Endothelial cell of umbilical vein (primary cell): ENCODE measurements around the gene DNAH1. TPM values are rescaled to one million over a fixed set of nuclear protein-coding genes. Genes with fewer than 3 reads are reported as not detected.

Experiments
- BruUV-seq: library from RNA; stranded (reverse); fragments of 400-500 nt; replicated peaks from 2 replicates; lab custom pipeline; 2021; lab: Mats Ljungman, UMichigan
- CTCF ChIA-PET: fragments of 300-600, 350-600 bp; sonication (Branson Sonifier 250); formaldehyde crosslinking; loops from one replicate; lab custom pipeline; 2021; ENCODE audit warnings: antibody characterized with exemption, inconsistent platforms; lab: Charles Lee
- POLR2A ChIA-PET: fragments of 300-600, 350-600 bp; sonication (Branson Sonifier 250); formaldehyde crosslinking; loops from one replicate; lab custom pipeline; 2021; ENCODE audit warnings: antibody characterized with exemption, inconsistent platforms; lab: Charles Lee
- DNase-seq: peaks from one replicate; pipeline ENCODE4 v3.0.0-alpha.2; 2011; ENCODE audit warnings: low read depth, low spot score
- FAIRE-seq: peaks from 2 replicates; lab custom pipeline; 2011; peaks lifted over from hg19 to GRCh38; lab: Jason Lieb, UNC
- H2AFZ ChIP-seq: 2 replicates; pipeline ENCODE4 v1.6.0; 2012; ENCODE audit warnings: low read depth, low read length, control low read depth, inconsistent platforms
- H3K27ac ChIP-seq: 2 replicates; pipeline ENCODE4 v1.5.1; 2011; ENCODE audit warnings: low read depth, mild to moderate bottlenecking, control low read depth, low read length, moderate library complexity; ENCODE audit not compliant: insufficient read depth
- H3K27me3 ChIP-seq, 2 experiments: 2 replicates each; pipeline versions ENCODE4 v1.6.0 to v1.6.1; 2011; ENCODE audit warnings: low read length in 2 of 2, mixed read lengths in 1 of 2; ENCODE audit not compliant: control insufficient read depth in 2 of 2, insufficient read depth in 2 of 2
- H3K36me3 ChIP-seq, 2 experiments: 2 replicates in 1 of 2; 3 replicates in 1 of 2; pipeline ENCODE4 v1.5.1; 2011; ENCODE audit warnings: low read length in 2 of 2, mild to moderate bottlenecking in 1 of 2, moderate library complexity in 1 of 2; ENCODE audit not compliant: control insufficient read depth in 2 of 2, insufficient read depth in 2 of 2; ENCODE audit errors: extremely low read depth in 1 of 2
- H3K4me1 ChIP-seq: 3 replicates; pipeline ENCODE4 v1.5.1; 2011; ENCODE audit warnings: mild to moderate bottlenecking, low read length; ENCODE audit not compliant: control insufficient read depth, insufficient read depth; ENCODE audit errors: extremely low read depth
- H3K4me2 ChIP-seq: 2 replicates; pipeline ENCODE4 v1.6.1; 2011; ENCODE audit warnings: low read length, control low read depth, mixed read lengths; ENCODE audit not compliant: insufficient read depth
- H3K4me3 ChIP-seq, 3 experiments: fragments of 200-600 bp in 1 of 3; sonication (generic), shearing (Covaris generic) in 1 of 3; replicated peaks in 1 of 3; 2 replicates each; pipeline ENCODE4 v1.5.1; 2011 to 2016; ENCODE audit warnings: control low read depth in 3 of 3, low read length in 3 of 3, mild to moderate bottlenecking in 2 of 3, inconsistent platforms in 1 of 3, low read depth in 1 of 3, moderate library complexity in 1 of 3; ENCODE audit not compliant: insufficient read depth in 1 of 3
- H3K79me2 ChIP-seq: 2 replicates; pipeline ENCODE4 v1.6.0; 2012; ENCODE audit warnings: low read length, inconsistent platforms; ENCODE audit not compliant: control insufficient read depth, insufficient read depth
- H3K9ac ChIP-seq: replicated peaks from 2 replicates; pipeline ENCODE3; 2011; ENCODE audit warnings: low read length, control low read depth; ENCODE audit not compliant: insufficient read depth; ENCODE audit errors: extremely low read depth
- H3K9me1 ChIP-seq: replicated peaks from 3 replicates; pipeline ENCODE4 v1.6.0; 2011; ENCODE audit warnings: mild to moderate bottlenecking, low read length; ENCODE audit not compliant: control insufficient read depth, insufficient read depth; ENCODE audit errors: extremely low read depth
- H3K9me3 ChIP-seq: replicated peaks from 2 replicates; pipeline ENCODE4 v1.5.1; 2012; ENCODE audit warnings: low read length, inconsistent platforms; ENCODE audit not compliant: control insufficient read depth, insufficient read depth
- H4K20me1 ChIP-seq: replicated peaks from 2 replicates; pipeline ENCODE3; 2011; ENCODE audit warnings: mild to moderate bottlenecking, low read length; ENCODE audit not compliant: control insufficient read depth, insufficient read depth; ENCODE audit errors: extremely low read depth
- EZH2 ChIP-seq: IDR thresholded peaks from 2 replicates; pipeline ENCODE4 v1.6.1; 2012; ENCODE audit warnings: borderline replicate concordance, low read depth, mild to moderate bottlenecking, moderate library complexity, low read length, inconsistent platforms; ENCODE audit not compliant: severe bottlenecking
- FOS ChIP-seq: IDR thresholded peaks from 2 replicates; pipeline ENCODE4 v1.6.1; 2011; ENCODE audit warnings: mild to moderate bottlenecking, low read length, moderate library complexity, borderline replicate concordance; ENCODE audit not compliant: insufficient read depth
- GATA2 ChIP-seq: IDR thresholded peaks from 2 replicates; pipeline ENCODE4 v1.7.0; 2011; ENCODE audit warnings: low read depth, mild to moderate bottlenecking, moderate library complexity, mixed read lengths, low read length; ENCODE audit not compliant: insufficient read length, insufficient read depth
- JUN ChIP-seq: IDR thresholded peaks from 2 replicates; pipeline ENCODE4 v1.6.1; 2011; ENCODE audit warnings: borderline replicate concordance, low read depth; ENCODE audit not compliant: insufficient read length, insufficient read depth
- MYC ChIP-seq: IDR thresholded peaks from one replicate; pipeline ENCODE4 v1.6.1; 2011; ENCODE audit warnings: mild to moderate bottlenecking, low read depth, low read length
- POLR2A ChIP-seq: IDR thresholded peaks from 2 replicates; pipeline ENCODE4 v1.6.1; 2012; ENCODE audit warnings: low read depth, mild to moderate bottlenecking, control low read depth, low read length
- POLR2AphosphoS5 ChIP-seq: IDR thresholded peaks from 2 replicates; pipeline ENCODE4 v1.6.1; 2012; ENCODE audit warnings: low read depth, mild to moderate bottlenecking, control low read depth, low read length, moderate library complexity; ENCODE audit not compliant: insufficient read depth
- dilution Hi-C: fragments of 300-500 bp; cut with MboI; formaldehyde crosslinking; loops from one replicate; pipeline ENCODE4 v1.15.0; 2019; ENCODE audit warnings: low sequenced_read_pairs; ENCODE audit not compliant: extremely low pct_ligation_motif_present
- intact Hi-C: fragments of 100-400 bp; cut with micrococcal nuclease; formaldehyde crosslinking; loops from one replicate; pipeline ENCODE4 v1.10.0; 2022
- polyA plus RNA-seq, 4 experiments: library from polyadenylated mRNA; depleted of rRNA in 3 of 4; stranded (reverse) in 3 of 4; unstranded in 1 of 4; fragments of >200 nt; gene quantifications; 2 replicates each; pipeline versions ENCODE4 v1.2.1 to v1.2.3, GENCODE V29; 2011 to 2012; ENCODE audit warnings: missing spikeins in 1 of 4
- total RNA-seq: library from RNA; stranded (reverse); gene quantifications from 2 replicates; pipeline ENCODE4 v1.2.3, GENCODE V29; 2021
- TF ChIP-seq, protein P1 (sequence below), 2 donors: IDR thresholded peaks; 1 replicate in 1 of 2; 2 replicates in 1 of 2; pipeline ENCODE4 v1.5.1; 2011; ENCODE audit warnings: low read length in 2 of 2, mild to moderate bottlenecking in 2 of 2, moderate library complexity in 2 of 2, control low read depth in 1 of 2, inconsistent platforms in 1 of 2, low read depth in 1 of 2; ENCODE audit not compliant: insufficient read depth in 1 of 2; ENCODE audit errors: extremely low read depth in 1 of 2
- TF ChIP-seq, protein P2 (sequence below): IDR thresholded peaks from 2 replicates; pipeline ENCODE4 v1.6.1; 2011; ENCODE audit not compliant: insufficient read depth, insufficient read length

Gene DNAH1
- total and polyA plus RNA-seq, 2 donors (not counting 3 experiments of a cell fraction or from before 2014, with no cell fraction given): 5.8 to 6.0 TPM

DNA sequence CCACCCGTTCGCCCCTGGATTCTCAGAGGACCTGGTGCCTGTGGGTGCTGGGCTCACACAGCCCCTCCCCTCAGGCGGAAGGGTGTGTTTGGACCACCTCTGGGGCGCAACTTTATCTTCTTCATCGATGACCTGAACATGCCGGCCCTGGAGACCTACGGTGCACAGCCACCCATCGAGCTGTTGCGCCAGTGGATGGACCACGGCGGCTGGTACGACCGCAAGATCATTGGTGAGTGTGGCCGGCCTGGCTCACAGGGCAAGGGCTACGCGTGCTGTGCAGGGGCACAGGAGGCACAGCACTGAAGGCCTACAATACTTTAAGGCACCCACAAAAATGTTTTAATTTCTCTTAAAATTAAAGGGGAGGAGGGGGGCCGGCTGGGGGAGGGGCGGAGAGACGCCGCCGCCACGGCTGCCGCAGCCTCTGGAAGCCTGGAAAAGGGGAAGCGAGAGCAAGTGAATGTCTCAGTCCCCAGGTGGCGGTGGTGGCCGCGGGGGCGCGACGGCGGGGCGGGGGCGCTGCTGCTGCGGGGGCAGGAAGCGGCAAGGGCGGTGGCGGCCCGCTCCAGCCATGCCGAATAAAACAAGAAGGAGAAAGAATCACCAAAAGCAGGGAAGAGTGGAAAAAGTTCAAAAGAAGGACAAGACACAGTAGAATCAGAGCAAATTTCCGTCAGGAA, 56.8 kb downstream of the DNAH1 start:
- H3K36me3 ChIP-seq: no peaks in the 10 kb centered on the region
- BruUV-seq: no TSS peak
- H3K27me3 ChIP-seq: peaks cover 8 to 15% of the 10 kb centered on the region in 2 experiments
- no peak overlapping the region for H3K27ac ChIP-seq
- DNase-seq: no peak
- dilution Hi-C loops (no loop called here), intact Hi-C loops (no loop called here)
- no peak overlapping the region for H3K4me2 ChIP-seq
- H3K9me1 ChIP-seq: no peaks in the 10 kb centered on the region
- CTCF ChIA-PET: interaction anchor here (1.0 to 3.3 kb wide), 3 partner anchors 9 to 31 kb away, joined by 3 to 9 read pairs (median 4); no protein-coding TSS in a partner anchor
- H3K4me3 ChIP-seq: no peak overlapping the region
- peak overlapping the region; percentile 24 for H2AFZ ChIP-seq
- FAIRE-seq: peak; percentile 12
- no peaks in the 10 kb centered on the region for H4K20me1 ChIP-seq
- POLR2A ChIA-PET: no interaction called here
- TF ChIP-seq JUN (no peak), POLR2AphosphoS5 (no peak), EZH2 (no peak), POLR2A (no peak), FOS (no peak), GATA2 (no peak), MYC (no peak)
- TF ChIP-seq, protein P1, sequence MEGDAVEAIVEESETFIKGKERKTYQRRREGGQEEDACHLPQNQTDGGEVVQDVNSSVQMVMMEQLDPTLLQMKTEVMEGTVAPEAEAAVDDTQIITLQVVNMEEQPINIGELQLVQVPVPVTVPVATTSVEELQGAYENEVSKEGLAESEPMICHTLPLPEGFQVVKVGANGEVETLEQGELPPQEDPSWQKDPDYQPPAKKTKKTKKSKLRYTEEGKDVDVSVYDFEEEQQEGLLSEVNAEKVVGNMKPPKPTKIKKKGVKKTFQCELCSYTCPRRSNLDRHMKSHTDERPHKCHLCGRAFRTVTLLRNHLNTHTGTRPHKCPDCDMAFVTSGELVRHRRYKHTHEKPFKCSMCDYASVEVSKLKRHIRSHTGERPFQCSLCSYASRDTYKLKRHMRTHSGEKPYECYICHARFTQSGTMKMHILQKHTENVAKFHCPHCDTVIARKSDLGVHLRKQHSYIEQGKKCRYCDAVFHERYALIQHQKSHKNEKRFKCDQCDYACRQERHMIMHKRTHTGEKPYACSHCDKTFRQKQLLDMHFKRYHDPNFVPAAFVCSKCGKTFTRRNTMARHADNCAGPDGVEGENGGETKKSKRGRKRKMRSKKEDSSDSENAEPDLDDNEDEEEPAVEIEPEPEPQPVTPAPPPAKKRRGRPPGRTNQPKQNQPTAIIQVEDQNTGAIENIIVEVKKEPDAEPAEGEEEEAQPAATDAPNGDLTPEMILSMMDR (IDR thresholded peaks at IDR 0.05; ENCODE audit: extremely low read depth in 1 of 2, insufficient read depth in 1 of 2, low read depth in 1 of 2, low read length in 2 of 2): no peak
- TF ChIP-seq, protein P2, sequence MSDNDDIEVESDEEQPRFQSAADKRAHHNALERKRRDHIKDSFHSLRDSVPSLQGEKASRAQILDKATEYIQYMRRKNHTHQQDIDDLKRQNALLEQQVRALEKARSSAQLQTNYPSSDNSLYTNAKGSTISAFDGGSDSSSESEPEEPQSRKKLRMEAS: no peak
- H3K79me2 ChIP-seq: no peaks in the 10 kb centered on the region
- no peak overlapping the region for H3K9ac ChIP-seq
- peaks cover 4% of the 10 kb centered on the region for H3K4me1 ChIP-seq
- H3K9me3 ChIP-seq: no peaks in the 10 kb centered on the region
